ENCODE results near the gene POLR2E. TPM values are rescaled to one million over a fixed set of nuclear protein-coding genes. Genes with fewer than 3 reads are reported as not detected.
A peak's percentile ranks its signal among the peaks of the same experiment; 100 is the strongest.

POLR2E gene
- total and polyA plus RNA-seq, 2 of the 13 experiments (the other 11 are each of a cell fraction or from before 2014, with no cell fraction given) = 140 to 272 TPM

DNA sequence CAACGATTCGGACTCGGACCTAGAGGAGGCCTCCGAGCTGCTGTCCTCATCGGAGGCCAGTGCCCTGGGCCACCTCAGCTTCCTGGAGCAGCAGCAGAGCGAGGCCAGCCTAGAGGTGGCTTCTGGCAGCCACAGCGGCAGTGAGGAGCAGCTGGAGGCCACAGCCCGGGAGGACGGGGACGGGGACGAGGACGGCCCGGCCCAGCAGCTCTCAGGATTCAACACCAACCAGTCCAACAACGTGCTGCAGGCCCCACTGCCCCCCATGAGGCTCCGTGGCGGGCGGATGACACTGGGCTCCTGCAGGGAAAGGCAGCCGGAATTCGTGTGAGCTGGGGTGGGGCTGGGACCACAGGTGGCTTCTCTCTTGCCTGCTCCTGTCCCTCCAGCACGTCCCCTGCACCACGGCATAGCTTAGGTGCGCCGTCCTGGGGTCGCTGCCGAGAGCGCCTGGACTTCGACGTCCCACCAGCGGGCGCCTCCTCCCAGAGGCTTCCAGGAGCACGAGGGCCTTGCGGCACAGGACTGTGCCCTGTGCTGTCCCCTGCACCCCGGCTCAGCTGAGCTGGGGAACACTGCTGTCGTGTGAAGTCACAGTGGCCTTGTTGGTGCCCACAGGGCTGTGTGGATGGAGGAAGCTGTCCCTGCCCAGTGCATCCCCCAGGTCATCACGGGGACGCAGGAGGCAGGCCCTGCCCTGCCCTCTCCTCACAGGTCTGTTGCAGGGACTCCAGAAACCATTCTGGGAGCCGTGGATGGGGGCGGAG, 9.3 kb downstream of the POLR2E start:
- ChIA-PET POLR2A (interaction anchor here (1.0 to 2.1 kb wide), 6 partner anchors 8 to 27 kb away, joined by 3 to 8 read pairs (median 6); no protein-coding TSS in a partner anchor), CTCF (ENCODE audit: low intra/inter-chr PET ratio, low total read pairs) (no interaction called here)
- 95% methylated on average over 24 of the region's 38 CpGs for WGBS (ENCODE audit: low lambda C conversion rate)
- Histone ChIP-seq H3K9ac (ENCODE audit: insufficient read depth, low read depth, low read length) (no peak overlapping the region), H4K20me1 (ENCODE audit: insufficient read depth, low read length) (no peaks in the 10 kb centered on the region), H3K4me1 (ENCODE audit: insufficient read depth, low read length) (peaks cover 5% of the 10 kb centered on the region), H2AFZ (ENCODE audit: low read length) (no peak overlapping the region), H3K27me3 (ENCODE audit: control insufficient read depth in 1 of 2, insufficient read depth in 2 of 2, low read length in 2 of 2) (no peaks in the 10 kb centered on the region), H3K4me3 (replicated peaks in 1 of 3; ENCODE audit: insufficient read depth in 1 of 3, low read depth in 2 of 3, low read length in 3 of 3) (no peak overlapping the region), H3K4me2 (ENCODE audit: low read depth, low read length) (no peak overlapping the region), H3K79me2 (ENCODE audit: insufficient read depth, low read length) (no peaks in the 10 kb centered on the region), H3K9me3 (ENCODE audit: low read length) (no peaks in the 10 kb centered on the region), H3K27ac (ENCODE audit: extremely low read length, insufficient read depth, low read length) (no peak overlapping the region), H3K36me3 (replicated peaks in 1 of 2; ENCODE audit: control insufficient read depth in 1 of 2, insufficient read depth in 2 of 2, low read length in 2 of 2) (peaks cover 9 to 21% of the 10 kb centered on the region in 2 experiments)
- no peak for FAIRE-seq
- no TSS peak for BruUV-seq (replicated peaks)
- ATAC-seq = no peak
- no peak for DNase-seq (ENCODE audit: low spot score)
- in situ Hi-C loops (cut with HindIII; ENCODE audit: extremely low pct_ligation_motif_present, low pct_unique_long_range_greater_than_20kb) (no loop called here), intact Hi-C loops (cut with micrococcal nuclease; ENCODE audit: unreplicated experiment) (no loop called here)
- TF ChIP-seq KDM2A (CRISPR knock-in tag; IDR thresholded peaks at IDR 0.05; ENCODE audit: borderline replicate concordance, low read depth) = 0 out of 2 replicates have a peak, but pooled peaks have one; percentile 27
- peak in 1 of 2 experiments; percentile 62; a peak in 2 of 4 replicates for TF ChIP-seq POLR2A (IDR thresholded peaks at IDR 0.05; ENCODE audit: insufficient read depth in 1 of 2, low read depth in 2 of 2, low read length in 2 of 2)
- no peak for TF ChIP-seq NPAS2 (CRISPR knock-in tag; IDR thresholded peaks at IDR 0.05; ENCODE audit: borderline replicate concordance)
- 0 out of 2 replicates have a peak, but pooled peaks have one; percentile 31 for TF ChIP-seq ZNF605 (CRISPR knock-in tag; IDR thresholded peaks at IDR 0.05)
- 0 out of 2 replicates have a peak, but pooled peaks have one; percentile 15 for TF ChIP-seq TARDBP (CRISPR knock-in tag; IDR thresholded peaks at IDR 0.05)
- peak; percentile 90; the same call in 1 of the 2 replicates for TF ChIP-seq AKAP8 (CRISPR knock-in tag; IDR thresholded peaks at IDR 0.05)
- peak; percentile 29; the same call in 1 of the 2 replicates for TF ChIP-seq ZNF430 (CRISPR knock-in tag; IDR thresholded peaks at IDR 0.05)
- no peak for TF ChIP-seq AHR (CRISPR knock-in tag; IDR thresholded peaks at IDR 0.05)
- TF ChIP-seq, protein P1, sequence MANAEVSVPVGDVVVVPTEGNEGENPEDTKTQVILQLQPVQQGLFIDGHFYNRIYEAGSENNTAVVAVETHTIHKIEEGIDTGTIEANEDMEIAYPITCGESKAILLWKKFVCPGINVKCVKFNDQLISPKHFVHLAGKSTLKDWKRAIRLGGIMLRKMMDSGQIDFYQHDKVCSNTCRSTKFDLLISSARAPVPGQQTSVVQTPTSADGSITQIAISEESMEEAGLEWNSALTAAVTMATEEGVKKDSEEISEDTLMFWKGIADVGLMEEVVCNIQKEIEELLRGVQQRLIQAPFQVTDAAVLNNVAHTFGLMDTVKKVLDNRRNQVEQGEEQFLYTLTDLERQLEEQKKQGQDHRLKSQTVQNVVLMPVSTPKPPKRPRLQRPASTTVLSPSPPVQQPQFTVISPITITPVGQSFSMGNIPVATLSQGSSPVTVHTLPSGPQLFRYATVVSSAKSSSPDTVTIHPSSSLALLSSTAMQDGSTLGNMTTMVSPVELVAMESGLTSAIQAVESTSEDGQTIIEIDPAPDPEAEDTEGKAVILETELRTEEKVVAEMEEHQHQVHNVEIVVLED (CRISPR knock-in tag; IDR thresholded peaks at IDR 0.05; ENCODE audit: borderline replicate concordance) = no peak
- peak; percentile 79 for TF ChIP-seq RBFOX2 (IDR thresholded peaks at IDR 0.05; ENCODE audit: low read depth, low read length)
- peak; percentile 99 for TF ChIP-seq AGO2 (optimal IDR thresholded peaks at IDR 0.05; ENCODE audit: low read depth, low read length)
- 0 out of 2 replicates have a peak, but pooled peaks have one; percentile 35 for TF ChIP-seq ZBTB38 (CRISPR knock-in tag; IDR thresholded peaks at IDR 0.05)
- 0 out of 2 replicates have a peak, but pooled peaks have one; percentile 32 for TF ChIP-seq SRY (CRISPR knock-in tag; IDR thresholded peaks at IDR 0.05)
- peak; percentile 17 for TF ChIP-seq PHF5A (CRISPR knock-in tag; IDR thresholded peaks at IDR 0.05; ENCODE audit: low read depth, unreplicated experiment)
- TF ChIP-seq ZNF768 (CRISPR knock-in tag; IDR thresholded peaks at IDR 0.05) = 0 out of 2 replicates have a peak, but pooled peaks have one; percentile 9
- no peak for TF ChIP-seq SIX1 (CRISPR knock-in tag; IDR thresholded peaks at IDR 0.05; ENCODE audit: borderline replicate concordance)
- peak; percentile 87 for TF ChIP-seq AGO1 (IDR thresholded peaks at IDR 0.05; ENCODE audit: low read depth, low read length, poor library complexity, severe bottlenecking)
- TF ChIP-seq, protein P2, sequence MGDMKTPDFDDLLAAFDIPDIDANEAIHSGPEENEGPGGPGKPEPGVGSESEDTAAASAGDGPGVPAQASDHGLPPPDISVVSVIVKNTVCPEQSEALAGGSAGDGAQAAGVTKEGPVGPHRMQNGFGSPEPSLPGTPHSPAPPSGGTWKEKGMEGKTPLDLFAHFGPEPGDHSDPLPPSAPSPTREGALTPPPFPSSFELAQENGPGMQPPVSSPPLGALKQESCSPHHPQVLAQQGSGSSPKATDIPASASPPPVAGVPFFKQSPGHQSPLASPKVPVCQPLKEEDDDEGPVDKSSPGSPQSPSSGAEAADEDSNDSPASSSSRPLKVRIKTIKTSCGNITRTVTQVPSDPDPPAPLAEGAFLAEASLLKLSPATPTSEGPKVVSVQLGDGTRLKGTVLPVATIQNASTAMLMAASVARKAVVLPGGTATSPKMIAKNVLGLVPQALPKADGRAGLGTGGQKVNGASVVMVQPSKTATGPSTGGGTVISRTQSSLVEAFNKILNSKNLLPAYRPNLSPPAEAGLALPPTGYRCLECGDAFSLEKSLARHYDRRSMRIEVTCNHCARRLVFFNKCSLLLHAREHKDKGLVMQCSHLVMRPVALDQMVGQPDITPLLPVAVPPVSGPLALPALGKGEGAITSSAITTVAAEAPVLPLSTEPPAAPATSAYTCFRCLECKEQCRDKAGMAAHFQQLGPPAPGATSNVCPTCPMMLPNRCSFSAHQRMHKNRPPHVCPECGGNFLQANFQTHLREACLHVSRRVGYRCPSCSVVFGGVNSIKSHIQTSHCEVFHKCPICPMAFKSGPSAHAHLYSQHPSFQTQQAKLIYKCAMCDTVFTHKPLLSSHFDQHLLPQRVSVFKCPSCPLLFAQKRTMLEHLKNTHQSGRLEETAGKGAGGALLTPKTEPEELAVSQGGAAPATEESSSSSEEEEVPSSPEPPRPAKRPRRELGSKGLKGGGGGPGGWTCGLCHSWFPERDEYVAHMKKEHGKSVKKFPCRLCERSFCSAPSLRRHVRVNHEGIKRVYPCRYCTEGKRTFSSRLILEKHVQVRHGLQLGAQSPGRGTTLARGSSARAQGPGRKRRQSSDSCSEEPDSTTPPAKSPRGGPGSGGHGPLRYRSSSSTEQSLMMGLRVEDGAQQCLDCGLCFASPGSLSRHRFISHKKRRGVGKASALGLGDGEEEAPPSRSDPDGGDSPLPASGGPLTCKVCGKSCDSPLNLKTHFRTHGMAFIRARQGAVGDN (CRISPR knock-in tag; IDR thresholded peaks at IDR 0.05) = peak; percentile 35; the same call in 1 of the 2 replicates
- no peak for TF ChIP-seq MYC (CRISPR knock-in tag; IDR thresholded peaks at IDR 0.05; ENCODE audit: borderline replicate concordance)
